OCI-LY7 (cell line): ENCODE data around the gene CARD11. TPM values are rescaled to one million over a fixed set of nuclear protein-coding genes. Genes with fewer than 3 reads are reported as not detected.

ENCODE experiments used
- BruUV-seq: library from RNA; stranded (reverse); fragments of 400-500 nt; replicated peaks from 2 replicates; lab custom pipeline; 2021; lab: Mats Ljungman, UMichigan
- CTCF ChIA-PET: fragments of 300-600 bp; sonication (Branson Sonifier 250); formaldehyde crosslinking; loops from one replicate; lab custom pipeline; 2022; ENCODE audit warnings: antibody characterized with exemption; ENCODE audit not compliant: unreplicated experiment; lab: Charles Lee
- POLR2A ChIA-PET: fragments of 300-600 bp; sonication (Branson Sonifier 250); formaldehyde crosslinking; loops from one replicate; lab custom pipeline; 2022; ENCODE audit warnings: antibody characterized with exemption; lab: Charles Lee
- DNase-seq: peaks from one replicate; pipeline ENCODE4 v3.0.0-alpha.2; 2015; ENCODE audit warnings: low spot score
- H2AFZ ChIP-seq: fragments of 200-600 bp; sonication (generic), shearing (Covaris generic); 2 replicates; pipeline ENCODE4 v1.6.1; 2014; ENCODE audit warnings: mild to moderate bottlenecking, antibody characterized with exemption, low read length, moderate library complexity
- H3K27ac ChIP-seq: fragments of 200-600 bp; sonication (generic); 2 replicates; pipeline ENCODE4 v1.5.1; 2014; ENCODE audit warnings: mixed run types, low read depth, mild to moderate bottlenecking, moderate library complexity, low read length, inconsistent platforms; ENCODE audit not compliant: poor library complexity, severe bottlenecking
- H3K36me3 ChIP-seq: fragments of 200-600 bp; sonication (generic); 2 replicates; pipeline ENCODE4 v1.6.1; 2014; ENCODE audit warnings: mild to moderate bottlenecking, antibody characterized with exemption, low read length, moderate library complexity, mixed read lengths; ENCODE audit not compliant: insufficient read depth
- H3K4me1 ChIP-seq: fragments of 200-600 bp; sonication (generic); 2 replicates; pipeline ENCODE4 v1.5.1; 2014; ENCODE audit warnings: mild to moderate bottlenecking, low read length; ENCODE audit not compliant: insufficient read depth, poor library complexity, severe bottlenecking
- H3K4me2 ChIP-seq: fragments of 200-600 bp; sonication (generic); 2 replicates; pipeline ENCODE4 v1.6.1; 2014; ENCODE audit warnings: mild to moderate bottlenecking, low read length
- H3K4me3 ChIP-seq: fragments of 200-600 bp; sonication (generic); 2 replicates; pipeline ENCODE4 v1.5.1; 2014; ENCODE audit warnings: mild to moderate bottlenecking, low read depth, low read length; ENCODE audit not compliant: poor library complexity, severe bottlenecking
- H3K79me2 ChIP-seq: fragments of 200-600 bp; sonication (generic); 2 replicates; pipeline ENCODE4 v1.6.1; 2016; ENCODE audit warnings: low read depth, mild to moderate bottlenecking, low read length, moderate library complexity, mixed read lengths; ENCODE audit not compliant: insufficient read depth
- H3K9me2 ChIP-seq: fragments of 200-600 bp; sonication (generic); 2 replicates; pipeline ENCODE4 v1.6.1; 2016; ENCODE audit warnings: mild to moderate bottlenecking, low read length, mixed read lengths; ENCODE audit not compliant: insufficient read depth
- H3K9me3 ChIP-seq: fragments of 200-600 bp; sonication (generic); 2 replicates; pipeline ENCODE4 v1.6.1; 2014; ENCODE audit warnings: mild to moderate bottlenecking, mixed run types, low read length, mixed read lengths
- H4K20me1 ChIP-seq: fragments of 200-600 bp; sonication (generic); 2 replicates; pipeline ENCODE4 v1.6.1; 2014; ENCODE audit warnings: mild to moderate bottlenecking, antibody characterized with exemption, low read length, moderate library complexity, mixed read lengths; ENCODE audit not compliant: insufficient read depth
- EZH2phosphoT487 ChIP-seq: fragments of 200-600 bp; sonication (generic); IDR thresholded peaks from 2 replicates; pipeline ENCODE4 v1.6.1; 2018; ENCODE audit warnings: low read depth, borderline replicate concordance, mild to moderate bottlenecking, mixed run types, antibody characterized with exemption, low read length, moderate library complexity, mixed read lengths
- intact Hi-C: fragments of 100-400 bp; cut with micrococcal nuclease; formaldehyde crosslinking; loops from one replicate; pipeline ENCODE4 v1.10.0; 2022; ENCODE audit not compliant: unreplicated experiment
- total RNA-seq, 2 experiments: library from RNA; depleted of rRNA in 1 of 2; stranded (reverse); fragments of >200 nt in 1 of 2; shearing (Covaris generic) in 1 of 2; gene quantifications; 2 replicates each; pipeline ENCODE4 v1.2.3, GENCODE V29; 2014 to 2022
- TF ChIP-seq, protein P1 (sequence below): fragments of 200-600 bp; sonication (generic); conservative IDR thresholded peaks from 2 replicates; pipeline ENCODE4 v1.5.1; 2014; ENCODE audit warnings: mild to moderate bottlenecking, antibody characterized with exemption, low read length, moderate library complexity, mixed read lengths

Gene CARD11
- total RNA-seq, 2 experiments from 2014 or later: 33.8 to 63.5 TPM

DNA sequence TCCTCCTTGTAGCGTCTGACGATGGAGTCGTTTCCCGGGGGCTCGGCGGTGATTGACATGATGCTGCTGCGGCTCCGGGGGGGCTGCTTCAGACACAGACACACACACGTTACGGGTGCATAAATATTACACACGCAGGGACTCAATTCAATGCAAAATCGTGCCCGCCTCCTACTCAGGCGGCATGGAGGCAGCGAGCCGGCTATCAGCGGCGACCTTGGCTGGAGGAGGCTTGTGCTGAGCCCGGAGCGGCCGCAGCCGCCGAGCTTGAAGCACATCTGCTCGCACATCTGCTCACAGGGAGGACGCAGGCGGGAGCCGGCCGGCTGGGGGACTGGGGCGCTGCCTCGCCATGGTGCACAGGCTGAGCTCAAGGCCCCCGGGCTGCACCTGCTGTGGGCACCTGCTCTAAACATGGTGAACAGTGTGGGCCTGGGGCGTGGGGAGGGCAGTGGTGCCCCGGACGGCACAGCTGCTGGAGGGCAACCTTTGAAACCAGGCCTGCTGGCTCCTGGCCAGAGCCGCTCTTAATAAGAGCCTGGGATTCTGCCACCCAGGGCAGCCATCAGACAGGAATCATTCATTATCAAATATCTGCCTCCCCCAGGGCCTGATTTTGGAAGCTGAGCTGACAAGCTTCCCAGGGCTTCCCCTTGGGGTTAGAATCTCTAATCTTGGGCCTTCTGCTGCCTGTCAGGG is 114.9 kb downstream of the CARD11 start:
- no peaks in the 10 kb centered on the region for H3K9me3 ChIP-seq
- TF ChIP-seq, protein P1, sequence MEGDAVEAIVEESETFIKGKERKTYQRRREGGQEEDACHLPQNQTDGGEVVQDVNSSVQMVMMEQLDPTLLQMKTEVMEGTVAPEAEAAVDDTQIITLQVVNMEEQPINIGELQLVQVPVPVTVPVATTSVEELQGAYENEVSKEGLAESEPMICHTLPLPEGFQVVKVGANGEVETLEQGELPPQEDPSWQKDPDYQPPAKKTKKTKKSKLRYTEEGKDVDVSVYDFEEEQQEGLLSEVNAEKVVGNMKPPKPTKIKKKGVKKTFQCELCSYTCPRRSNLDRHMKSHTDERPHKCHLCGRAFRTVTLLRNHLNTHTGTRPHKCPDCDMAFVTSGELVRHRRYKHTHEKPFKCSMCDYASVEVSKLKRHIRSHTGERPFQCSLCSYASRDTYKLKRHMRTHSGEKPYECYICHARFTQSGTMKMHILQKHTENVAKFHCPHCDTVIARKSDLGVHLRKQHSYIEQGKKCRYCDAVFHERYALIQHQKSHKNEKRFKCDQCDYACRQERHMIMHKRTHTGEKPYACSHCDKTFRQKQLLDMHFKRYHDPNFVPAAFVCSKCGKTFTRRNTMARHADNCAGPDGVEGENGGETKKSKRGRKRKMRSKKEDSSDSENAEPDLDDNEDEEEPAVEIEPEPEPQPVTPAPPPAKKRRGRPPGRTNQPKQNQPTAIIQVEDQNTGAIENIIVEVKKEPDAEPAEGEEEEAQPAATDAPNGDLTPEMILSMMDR: no peak
- no peak for TF ChIP-seq EZH2phosphoT487
- ChIA-PET CTCF (no interaction called here), POLR2A (interaction anchor here (1.1 kb wide), 1 partner anchor 13 kb away, joined by 6 read pairs; no protein-coding TSS in a partner anchor)
- BruUV-seq: no TSS peak
- no peaks in the 10 kb centered on the region for H3K9me2 ChIP-seq
- H4K20me1 ChIP-seq: no peaks in the 10 kb centered on the region
- H3K27ac ChIP-seq: no peak overlapping the region
- H3K36me3 ChIP-seq: peaks cover 25% of the 10 kb centered on the region
- H3K4me3 ChIP-seq: no peak overlapping the region
- intact Hi-C loops: no loop called here
- no peaks in the 10 kb centered on the region for H3K79me2 ChIP-seq
- no peak overlapping the region for H2AFZ ChIP-seq
- no peak overlapping the region for H3K4me2 ChIP-seq
- H3K4me1 ChIP-seq: no peaks in the 10 kb centered on the region
- DNase-seq: no peak

DNA sequence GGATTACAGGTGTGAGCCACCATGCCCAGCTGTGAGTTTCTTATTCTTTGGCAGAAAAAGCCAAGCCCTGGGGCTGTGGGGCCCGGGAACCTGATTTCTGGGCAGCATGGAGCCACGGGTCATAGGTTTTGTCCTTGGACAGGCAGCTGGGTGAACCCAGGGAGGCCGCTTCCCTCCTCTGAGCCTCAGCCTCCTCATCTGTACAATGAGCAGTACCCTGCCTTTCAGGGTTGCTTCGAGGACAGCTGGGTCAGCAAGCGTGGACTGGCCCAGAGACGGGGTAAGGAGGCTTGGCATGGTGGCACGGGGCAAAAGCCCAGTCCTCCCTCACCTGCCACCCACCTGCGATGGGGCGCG is 115.4 kb downstream of the CARD11 start:
- no peak for DNase-seq
- H3K9me3 ChIP-seq: no peaks in the 10 kb centered on the region
- H3K79me2 ChIP-seq: no peaks in the 10 kb centered on the region
- BruUV-seq: no TSS peak
- H3K9me2 ChIP-seq: no peaks in the 10 kb centered on the region
- H2AFZ ChIP-seq: no peak overlapping the region
- ChIA-PET CTCF (no interaction called here), POLR2A (no interaction called here)
- no peaks in the 10 kb centered on the region for H3K4me1 ChIP-seq
- no peak overlapping the region for H3K27ac ChIP-seq
- TF ChIP-seq, protein P1: no peak
- TF ChIP-seq EZH2phosphoT487: no peak
- no peak overlapping the region for H3K4me2 ChIP-seq
- H3K4me3 ChIP-seq: no peak overlapping the region
- peaks cover 25% of the 10 kb centered on the region for H3K36me3 ChIP-seq
- intact Hi-C loops: no loop called here
- H4K20me1 ChIP-seq: no peaks in the 10 kb centered on the region

DNA sequence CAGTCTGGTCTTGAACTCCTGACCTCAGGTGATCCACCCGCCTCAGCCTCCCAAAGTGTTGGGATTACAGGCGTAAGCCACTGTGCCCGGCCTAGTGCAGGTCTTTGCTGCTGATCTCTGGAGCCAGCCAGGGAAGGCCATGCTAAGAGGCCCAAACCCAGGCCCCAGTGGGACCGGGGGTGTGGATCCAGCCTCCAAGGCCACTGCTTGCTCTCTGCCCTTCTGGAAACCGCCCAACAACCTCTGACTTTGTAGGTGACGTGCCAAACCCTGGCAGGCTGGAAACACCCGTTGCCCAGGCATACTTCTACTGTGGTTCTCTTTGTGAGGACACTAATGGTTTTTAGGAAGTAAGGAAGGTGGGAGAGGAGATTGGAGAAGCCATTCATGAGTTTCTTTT is 116.1 kb downstream of the CARD11 start:
- no peak for TF ChIP-seq EZH2phosphoT487
- TF ChIP-seq, protein P1: no peak
- Histone ChIP-seq H3K36me3 (peaks cover 25% of the 10 kb centered on the region), H3K4me3 (no peak overlapping the region), H3K9me2 (no peaks in the 10 kb centered on the region), H3K4me2 (no peak overlapping the region), H3K4me1 (no peaks in the 10 kb centered on the region), H2AFZ (no peak overlapping the region), H3K27ac (no peak overlapping the region), H3K9me3 (no peaks in the 10 kb centered on the region), H4K20me1 (no peaks in the 10 kb centered on the region), H3K79me2 (no peaks in the 10 kb centered on the region)
- POLR2A ChIA-PET: interaction anchor here (0.6 to 0.8 kb wide), 2 partner anchors 76 to 223 kb away, joined by 3 to 5 read pairs; no protein-coding TSS in a partner anchor
- DNase-seq: no peak
- intact Hi-C loops: loop anchor here (1.0 kb wide), 1 partner anchor 33 kb away; no protein-coding TSS in a partner anchor
- CTCF ChIA-PET: no interaction called here
- no TSS peak for BruUV-seq
